ENCODE data around the gene ITGA8.

GRCh38 chr10:15487376-15487775, 232.3 kb downstream of the ITGA8 start:
- TF ChIP-seq, protein P1, sequence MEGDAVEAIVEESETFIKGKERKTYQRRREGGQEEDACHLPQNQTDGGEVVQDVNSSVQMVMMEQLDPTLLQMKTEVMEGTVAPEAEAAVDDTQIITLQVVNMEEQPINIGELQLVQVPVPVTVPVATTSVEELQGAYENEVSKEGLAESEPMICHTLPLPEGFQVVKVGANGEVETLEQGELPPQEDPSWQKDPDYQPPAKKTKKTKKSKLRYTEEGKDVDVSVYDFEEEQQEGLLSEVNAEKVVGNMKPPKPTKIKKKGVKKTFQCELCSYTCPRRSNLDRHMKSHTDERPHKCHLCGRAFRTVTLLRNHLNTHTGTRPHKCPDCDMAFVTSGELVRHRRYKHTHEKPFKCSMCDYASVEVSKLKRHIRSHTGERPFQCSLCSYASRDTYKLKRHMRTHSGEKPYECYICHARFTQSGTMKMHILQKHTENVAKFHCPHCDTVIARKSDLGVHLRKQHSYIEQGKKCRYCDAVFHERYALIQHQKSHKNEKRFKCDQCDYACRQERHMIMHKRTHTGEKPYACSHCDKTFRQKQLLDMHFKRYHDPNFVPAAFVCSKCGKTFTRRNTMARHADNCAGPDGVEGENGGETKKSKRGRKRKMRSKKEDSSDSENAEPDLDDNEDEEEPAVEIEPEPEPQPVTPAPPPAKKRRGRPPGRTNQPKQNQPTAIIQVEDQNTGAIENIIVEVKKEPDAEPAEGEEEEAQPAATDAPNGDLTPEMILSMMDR (IDR thresholded peaks at IDR 0.05; ENCODE audit: low read length) = no peak
- TF ChIP-seq EZH2 (IDR thresholded peaks at IDR 0.05; ENCODE audit: borderline replicate concordance, low read length) = no peak

Measured in OCI-LY1 (cell line).